KMS-11 (cell line): Measurements from ENCODE around the gene GREB1L.
"Not testable (repeated sequence)": the region's sequence is repeated elsewhere in the genome, so short reads cannot be mapped to it uniquely, and the experiment has no call there.

Source experiments
- H2AFZ ChIP-seq: fragments of 200-600 bp; sonication (generic); 2 replicates; pipeline ENCODE4 v1.6.1; 2016; ENCODE audit warnings: antibody characterized with exemption, mixed run types, low read depth
- H3K27ac ChIP-seq: fragments of 200-600 bp; sonication (generic); 2 replicates; pipeline ENCODE4 v1.6.1; 2016; ENCODE audit warnings: mild to moderate bottlenecking, mixed run types
- H3K27me3 ChIP-seq: fragments of 200-600 bp; sonication (generic); 2 replicates; pipeline ENCODE4 v1.6.1; 2017; ENCODE audit warnings: mild to moderate bottlenecking, low read depth, mixed run types, moderate library complexity; ENCODE audit not compliant: insufficient read depth
- H3K36me3 ChIP-seq: fragments of 200-600 bp; sonication (generic); 2 replicates; pipeline ENCODE4 v1.6.1; 2017; ENCODE audit warnings: mild to moderate bottlenecking, mixed run types; ENCODE audit not compliant: insufficient read depth
- H3K4me1 ChIP-seq: fragments of 200-600 bp; sonication (generic); 2 replicates; pipeline ENCODE4 v1.6.1; 2016; ENCODE audit warnings: mild to moderate bottlenecking, low read depth, mixed run types; ENCODE audit not compliant: poor library complexity, severe bottlenecking
- H3K4me2 ChIP-seq: fragments of 200-600 bp; sonication (generic); 2 replicates; pipeline ENCODE4 v1.7.0; 2016; ENCODE audit warnings: mild to moderate bottlenecking, mixed run types
- H3K4me3 ChIP-seq: fragments of 200-600 bp; sonication (generic); IDR thresholded peaks from 2 replicates; pipeline ENCODE4 v1.6.1; 2017; ENCODE audit warnings: low read depth, low read length, mixed read lengths; ENCODE audit not compliant: insufficient read depth
- H3K79me2 ChIP-seq: fragments of 200-600 bp; sonication (generic); 2 replicates; pipeline ENCODE4 v1.6.1; 2016; ENCODE audit warnings: low read depth, mixed run types; ENCODE audit not compliant: insufficient read depth
- H3K9ac ChIP-seq: fragments of 200-600 bp; sonication (generic); 2 replicates; pipeline ENCODE4 v1.6.1; 2016; ENCODE audit warnings: mild to moderate bottlenecking, mixed run types
- H4K20me1 ChIP-seq: fragments of 200-600 bp; sonication (generic); 2 replicates; pipeline ENCODE4 v1.6.1; 2016; ENCODE audit warnings: mild to moderate bottlenecking, mixed run types; ENCODE audit not compliant: insufficient read depth
- TF ChIP-seq, protein P1 (sequence below): fragments of 200-600 bp; sonication (generic); conservative IDR thresholded peaks from 2 replicates; pipeline ENCODE4 v1.6.1; 2017; ENCODE audit warnings: low read depth, mild to moderate bottlenecking, antibody characterized with exemption, low read length, moderate library complexity, mixed read lengths

Gene GREB1L

GRCh38 chr18:21307578-21307977 lies 65.5 kb downstream of the GREB1L start:
- H3K4me3 ChIP-seq = no peak overlapping the region
- no peak overlapping the region for H3K9ac ChIP-seq
- H3K4me1 ChIP-seq = no peaks in the 10 kb centered on the region
- H3K36me3 ChIP-seq = no peaks in the 10 kb centered on the region
- H3K27me3 ChIP-seq = no peaks in the 10 kb centered on the region
- no peak overlapping the region for H3K27ac ChIP-seq
- TF ChIP-seq, protein P1, sequence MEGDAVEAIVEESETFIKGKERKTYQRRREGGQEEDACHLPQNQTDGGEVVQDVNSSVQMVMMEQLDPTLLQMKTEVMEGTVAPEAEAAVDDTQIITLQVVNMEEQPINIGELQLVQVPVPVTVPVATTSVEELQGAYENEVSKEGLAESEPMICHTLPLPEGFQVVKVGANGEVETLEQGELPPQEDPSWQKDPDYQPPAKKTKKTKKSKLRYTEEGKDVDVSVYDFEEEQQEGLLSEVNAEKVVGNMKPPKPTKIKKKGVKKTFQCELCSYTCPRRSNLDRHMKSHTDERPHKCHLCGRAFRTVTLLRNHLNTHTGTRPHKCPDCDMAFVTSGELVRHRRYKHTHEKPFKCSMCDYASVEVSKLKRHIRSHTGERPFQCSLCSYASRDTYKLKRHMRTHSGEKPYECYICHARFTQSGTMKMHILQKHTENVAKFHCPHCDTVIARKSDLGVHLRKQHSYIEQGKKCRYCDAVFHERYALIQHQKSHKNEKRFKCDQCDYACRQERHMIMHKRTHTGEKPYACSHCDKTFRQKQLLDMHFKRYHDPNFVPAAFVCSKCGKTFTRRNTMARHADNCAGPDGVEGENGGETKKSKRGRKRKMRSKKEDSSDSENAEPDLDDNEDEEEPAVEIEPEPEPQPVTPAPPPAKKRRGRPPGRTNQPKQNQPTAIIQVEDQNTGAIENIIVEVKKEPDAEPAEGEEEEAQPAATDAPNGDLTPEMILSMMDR = no peak
- H4K20me1 ChIP-seq = no peaks in the 10 kb centered on the region
- H3K4me2 ChIP-seq = no peak overlapping the region
- H3K79me2 ChIP-seq = no peaks in the 10 kb centered on the region
- H2AFZ ChIP-seq = no peak overlapping the region

- H2AFZ ChIP-seq = no peak overlapping the region
- H3K27ac ChIP-seq = no peak overlapping the region
- H3K4me1 ChIP-seq = no peaks in the 10 kb centered on the region
- no peak overlapping the region for H3K9ac ChIP-seq
- TF ChIP-seq, protein P1 = no peak
- no peak overlapping the region for H3K4me3 ChIP-seq
- no peaks in the 10 kb centered on the region for H4K20me1 ChIP-seq
- H3K27me3 ChIP-seq = no peaks in the 10 kb centered on the region
- no peaks in the 10 kb centered on the region for H3K79me2 ChIP-seq
- no peak overlapping the region for H3K4me2 ChIP-seq
- H3K36me3 ChIP-seq = no peaks in the 10 kb centered on the region
Measured at GRCh38 chr18:21309248-21309647, 67.2 kb downstream of the GREB1L start.

- H3K4me2 ChIP-seq, H3K36me3 ChIP-seq, H2AFZ ChIP-seq, H3K4me1 ChIP-seq, H3K79me2 ChIP-seq, H3K27me3 ChIP-seq, H3K4me3 ChIP-seq, H3K9ac ChIP-seq, H3K27ac ChIP-seq, H4K20me1 ChIP-seq: not testable (repeated sequence)
Measured at GRCh38 chr18:21311980-21312379, 69.9 kb downstream of the GREB1L start.

- no peaks in the 10 kb centered on the region for H3K36me3 ChIP-seq
- no peak overlapping the region for H3K4me2 ChIP-seq
- H4K20me1 ChIP-seq = no peaks in the 10 kb centered on the region
- no peak overlapping the region for H2AFZ ChIP-seq
- no peak overlapping the region for H3K9ac ChIP-seq
- H3K79me2 ChIP-seq = no peaks in the 10 kb centered on the region
- H3K4me3 ChIP-seq = no peak overlapping the region
- TF ChIP-seq, protein P1 = no peak
- no peak overlapping the region for H3K27ac ChIP-seq
- no peaks in the 10 kb centered on the region for H3K27me3 ChIP-seq
- no peaks in the 10 kb centered on the region for H3K4me1 ChIP-seq
Measured at GRCh38 chr18:21313576-21313975, 71.5 kb downstream of the GREB1L start.

DNA sequence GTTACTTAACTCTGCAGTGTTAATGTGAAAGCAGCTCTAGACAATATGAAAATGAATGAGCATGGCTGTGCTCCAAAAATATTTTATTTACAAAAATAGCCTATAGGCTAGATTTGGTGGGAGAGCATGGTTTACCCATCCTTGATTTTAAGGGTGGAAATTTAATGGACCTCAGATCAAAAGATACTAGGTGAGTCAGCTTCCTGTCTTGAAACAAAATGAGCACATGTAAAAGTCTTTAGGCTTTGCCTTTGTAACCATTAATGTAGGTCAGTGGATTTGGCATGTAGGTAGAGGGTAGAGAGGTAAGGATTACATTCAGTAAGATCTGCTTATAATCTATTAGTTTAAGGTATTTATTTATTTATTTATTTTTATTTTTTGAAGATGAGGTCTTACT lies 72.7 kb downstream of the GREB1L start:
- H3K4me1 ChIP-seq = no peaks in the 10 kb centered on the region
- H3K9ac ChIP-seq = no peak overlapping the region
- no peaks in the 10 kb centered on the region for H3K36me3 ChIP-seq
- H3K4me3 ChIP-seq = no peak overlapping the region
- H3K79me2 ChIP-seq = no peaks in the 10 kb centered on the region
- no peak overlapping the region for H3K27ac ChIP-seq
- no peaks in the 10 kb centered on the region for H4K20me1 ChIP-seq
- TF ChIP-seq, protein P1 = no peak
- H2AFZ ChIP-seq = no peak overlapping the region
- H3K4me2 ChIP-seq = no peak overlapping the region
- H3K27me3 ChIP-seq = no peaks in the 10 kb centered on the region

- H3K36me3 ChIP-seq, H3K79me2 ChIP-seq, H3K27me3 ChIP-seq, H2AFZ ChIP-seq, H3K4me1 ChIP-seq, H4K20me1 ChIP-seq, H3K4me3 ChIP-seq, H3K9ac ChIP-seq, H3K27ac ChIP-seq, H3K4me2 ChIP-seq: not testable (repeated sequence)
Measured at GRCh38 chr18:21315126-21315525, 73.1 kb downstream of the GREB1L start.
